ENCODE results near the gene EHBP1. TPM values are rescaled to one million over a fixed set of nuclear protein-coding genes. Genes with fewer than 3 reads are reported as not detected.

EHBP1 gene
- total RNA-seq, 1 experiment from 2014 or later, result 32.1 TPM

GRCh38 chr2:62704654-62705006 lies 883 bp upstream of the EHBP1 start:
- no TSS peak for BruUV-seq (replicated peaks)
- Histone ChIP-seq H3K4me3 (ENCODE audit: low read depth, low read length, poor library complexity, severe bottlenecking) (peak overlapping the region; percentile 69), H3K27ac (ENCODE audit: low read depth, low read length, poor library complexity, severe bottlenecking) (peak overlapping the region; percentile 72), H3K9me3 (ENCODE audit: low read depth, low read length, poor library complexity, severe bottlenecking) (no peaks in the 10 kb centered on the region), H3K4me1 (ENCODE audit: insufficient read depth, low read length, poor library complexity, severe bottlenecking) (peaks cover 11% of the 10 kb centered on the region), H3K27me3 (replicated peaks; ENCODE audit: insufficient read depth, low read depth, low read length, poor library complexity) (no peaks in the 10 kb centered on the region), H3K36me3 (ENCODE audit: insufficient read depth, low read length, poor library complexity, severe bottlenecking) (no peaks in the 10 kb centered on the region)
- DNase-seq (ENCODE audit: low spot score), result no peak
- POLR2A ChIA-PET (ENCODE audit: low non-redundant PET), result no interaction called here
- CTCF ChIA-PET, result no interaction called here
- TF ChIP-seq EZH2 (IDR thresholded peaks at IDR 0.05; ENCODE audit: borderline replicate concordance, low read depth, low read length, poor library complexity, severe bottlenecking), result no peak
- TF ChIP-seq CTCF (conservative IDR thresholded peaks at IDR 0.05; ENCODE audit: low read depth, low read length), result no peak
- intact Hi-C loops (cut with micrococcal nuclease; ENCODE audit: unreplicated experiment), result no loop called here

GRCh38 chr2:62705859-62706720 lies 577 bp downstream of the EHBP1 start:
- CTCF ChIA-PET, result no interaction called here
- H3K36me3 ChIP-seq (ENCODE audit: insufficient read depth, low read length, poor library complexity, severe bottlenecking), result peaks cover 5% of the 10 kb centered on the region

GRCh38 chr2:62706721-62707521 lies 1.4 kb downstream of the EHBP1 start:
- Histone ChIP-seq H3K36me3 (ENCODE audit: insufficient read depth, low read length, poor library complexity, severe bottlenecking) (peaks cover 5% of the 10 kb centered on the region), H3K27me3 (replicated peaks; ENCODE audit: insufficient read depth, low read depth, low read length, poor library complexity) (no peaks in the 10 kb centered on the region), H3K9me3 (ENCODE audit: low read depth, low read length, poor library complexity, severe bottlenecking) (no peaks in the 10 kb centered on the region), H3K27ac (ENCODE audit: low read depth, low read length, poor library complexity, severe bottlenecking) (no peak overlapping the region), H3K4me1 (ENCODE audit: insufficient read depth, low read length, poor library complexity, severe bottlenecking) (peaks cover 11% of the 10 kb centered on the region), H3K4me3 (ENCODE audit: low read depth, low read length, poor library complexity, severe bottlenecking) (peak overlapping the region; percentile 69)
- no peak for TF ChIP-seq CTCF (conservative IDR thresholded peaks at IDR 0.05; ENCODE audit: low read depth, low read length)
- no peak for TF ChIP-seq EZH2 (IDR thresholded peaks at IDR 0.05; ENCODE audit: borderline replicate concordance, low read depth, low read length, poor library complexity, severe bottlenecking)
- no peak for DNase-seq (ENCODE audit: low spot score)
- POLR2A ChIA-PET (ENCODE audit: low non-redundant PET), result no interaction called here
- CTCF ChIA-PET, result no interaction called here
- BruUV-seq (replicated peaks), result no TSS peak
- intact Hi-C loops (cut with micrococcal nuclease; ENCODE audit: unreplicated experiment), result no loop called here

More at GRCh38 chr2:62705859-62706720, 577 bp downstream of the EHBP1 start:
- Histone ChIP-seq H3K4me1 (ENCODE audit: insufficient read depth, low read length, poor library complexity, severe bottlenecking) (peaks cover 11% of the 10 kb centered on the region), H3K4me3 (ENCODE audit: low read depth, low read length, poor library complexity, severe bottlenecking) (peak overlapping the region; percentile 69), H3K27me3 (replicated peaks; ENCODE audit: insufficient read depth, low read depth, low read length, poor library complexity) (no peaks in the 10 kb centered on the region), H3K9me3 (ENCODE audit: low read depth, low read length, poor library complexity, severe bottlenecking) (no peaks in the 10 kb centered on the region), H3K27ac (ENCODE audit: low read depth, low read length, poor library complexity, severe bottlenecking) (peak overlapping the region; percentile 65)
- BruUV-seq (replicated peaks), result no TSS peak
- intact Hi-C loops (cut with micrococcal nuclease; ENCODE audit: unreplicated experiment), result no loop called here
- POLR2A ChIA-PET (ENCODE audit: low non-redundant PET), result no interaction called here
- peak; percentile 62 for DNase-seq (ENCODE audit: low spot score)
- TF ChIP-seq EZH2 (IDR thresholded peaks at IDR 0.05; ENCODE audit: borderline replicate concordance, low read depth, low read length, poor library complexity, severe bottlenecking) (no peak), CTCF (conservative IDR thresholded peaks at IDR 0.05; ENCODE audit: low read depth, low read length) (peak; percentile 47)
